ENCODE measurements around the gene MID1.

- TF ChIP-seq CTCF (IDR thresholded peaks at IDR 0.05): no peak
- no peak for TF ChIP-seq EP300 (IDR thresholded peaks at IDR 0.05)
- TF ChIP-seq POLR2A (IDR thresholded peaks at IDR 0.05): no peak
These were observed 222.2 kb downstream of the MID1 start for GRCh38 chrX:10398215-10398614.

All from tibial nerve (tissue), 4 donors.